Measurements from ENCODE around the gene ST8SIA4. TPM values are rescaled to one million over a fixed set of nuclear protein-coding genes. Genes with fewer than 3 reads are reported as not detected.

The ST8SIA4 gene
- total RNA-seq, 1 experiment from 2014 or later = 0.41 TPM

DNA sequence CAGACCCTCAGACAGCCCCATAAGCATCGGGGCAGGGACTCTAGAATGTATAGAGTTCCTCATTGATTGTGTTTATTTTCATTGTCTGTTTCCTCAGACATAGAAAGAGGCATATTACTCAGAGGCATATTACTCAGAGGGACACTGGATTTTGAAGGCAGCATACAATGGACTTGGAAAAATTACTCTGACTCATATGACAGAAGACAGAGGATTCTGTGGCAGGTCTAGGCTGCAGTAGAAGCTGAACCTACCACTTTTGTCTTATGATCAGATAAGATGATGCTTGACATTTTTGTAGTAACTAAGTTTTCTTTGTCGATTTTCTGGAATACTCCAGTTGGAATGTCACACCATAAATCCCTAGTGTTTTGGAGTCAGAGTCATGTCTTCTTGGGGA lies 105.2 kb downstream of the ST8SIA4 start:
- DNase-seq (ENCODE audit: low read depth, low spot score) = no peak
- no peaks in the 10 kb centered on the region for H3K27me3 ChIP-seq (ENCODE audit: control insufficient read depth, insufficient read depth, low read length)
- in situ Hi-C loops (cut with HindIII; ENCODE audit: low pct_unique_long_range_greater_than_20kb, low sequenced_read_pairs) (no loop called here), intact Hi-C loops (cut with micrococcal nuclease; ENCODE audit: unreplicated experiment) (no loop called here)
- ChIA-PET POLR2A (no interaction called here), CTCF (no interaction called here)
- no TSS peak for BruUV-seq (replicated peaks)
- no peaks in the 10 kb centered on the region for H3K9me3 ChIP-seq (ENCODE audit: control insufficient read depth, insufficient read depth, low read depth, low read length)
- no peak overlapping the region for H3K4me3 ChIP-seq (ENCODE audit: low read depth in 2 of 2, low read length in 2 of 2)
- TF ChIP-seq TCF7L2 (IDR thresholded peaks at IDR 0.05; ENCODE audit: low read depth, low read length) = no peak
- TF ChIP-seq SIN3A (IDR thresholded peaks at IDR 0.05; ENCODE audit: borderline replicate concordance, insufficient read depth, low read depth, low read length) = no peak
- TF ChIP-seq, protein P1, sequence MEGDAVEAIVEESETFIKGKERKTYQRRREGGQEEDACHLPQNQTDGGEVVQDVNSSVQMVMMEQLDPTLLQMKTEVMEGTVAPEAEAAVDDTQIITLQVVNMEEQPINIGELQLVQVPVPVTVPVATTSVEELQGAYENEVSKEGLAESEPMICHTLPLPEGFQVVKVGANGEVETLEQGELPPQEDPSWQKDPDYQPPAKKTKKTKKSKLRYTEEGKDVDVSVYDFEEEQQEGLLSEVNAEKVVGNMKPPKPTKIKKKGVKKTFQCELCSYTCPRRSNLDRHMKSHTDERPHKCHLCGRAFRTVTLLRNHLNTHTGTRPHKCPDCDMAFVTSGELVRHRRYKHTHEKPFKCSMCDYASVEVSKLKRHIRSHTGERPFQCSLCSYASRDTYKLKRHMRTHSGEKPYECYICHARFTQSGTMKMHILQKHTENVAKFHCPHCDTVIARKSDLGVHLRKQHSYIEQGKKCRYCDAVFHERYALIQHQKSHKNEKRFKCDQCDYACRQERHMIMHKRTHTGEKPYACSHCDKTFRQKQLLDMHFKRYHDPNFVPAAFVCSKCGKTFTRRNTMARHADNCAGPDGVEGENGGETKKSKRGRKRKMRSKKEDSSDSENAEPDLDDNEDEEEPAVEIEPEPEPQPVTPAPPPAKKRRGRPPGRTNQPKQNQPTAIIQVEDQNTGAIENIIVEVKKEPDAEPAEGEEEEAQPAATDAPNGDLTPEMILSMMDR (IDR thresholded peaks at IDR 0.05) = no peak
- TF ChIP-seq POLR2AphosphoS5 (IDR thresholded peaks at IDR 0.05; ENCODE audit: low read depth, low read length) = no peak
- TF ChIP-seq, protein P2, sequence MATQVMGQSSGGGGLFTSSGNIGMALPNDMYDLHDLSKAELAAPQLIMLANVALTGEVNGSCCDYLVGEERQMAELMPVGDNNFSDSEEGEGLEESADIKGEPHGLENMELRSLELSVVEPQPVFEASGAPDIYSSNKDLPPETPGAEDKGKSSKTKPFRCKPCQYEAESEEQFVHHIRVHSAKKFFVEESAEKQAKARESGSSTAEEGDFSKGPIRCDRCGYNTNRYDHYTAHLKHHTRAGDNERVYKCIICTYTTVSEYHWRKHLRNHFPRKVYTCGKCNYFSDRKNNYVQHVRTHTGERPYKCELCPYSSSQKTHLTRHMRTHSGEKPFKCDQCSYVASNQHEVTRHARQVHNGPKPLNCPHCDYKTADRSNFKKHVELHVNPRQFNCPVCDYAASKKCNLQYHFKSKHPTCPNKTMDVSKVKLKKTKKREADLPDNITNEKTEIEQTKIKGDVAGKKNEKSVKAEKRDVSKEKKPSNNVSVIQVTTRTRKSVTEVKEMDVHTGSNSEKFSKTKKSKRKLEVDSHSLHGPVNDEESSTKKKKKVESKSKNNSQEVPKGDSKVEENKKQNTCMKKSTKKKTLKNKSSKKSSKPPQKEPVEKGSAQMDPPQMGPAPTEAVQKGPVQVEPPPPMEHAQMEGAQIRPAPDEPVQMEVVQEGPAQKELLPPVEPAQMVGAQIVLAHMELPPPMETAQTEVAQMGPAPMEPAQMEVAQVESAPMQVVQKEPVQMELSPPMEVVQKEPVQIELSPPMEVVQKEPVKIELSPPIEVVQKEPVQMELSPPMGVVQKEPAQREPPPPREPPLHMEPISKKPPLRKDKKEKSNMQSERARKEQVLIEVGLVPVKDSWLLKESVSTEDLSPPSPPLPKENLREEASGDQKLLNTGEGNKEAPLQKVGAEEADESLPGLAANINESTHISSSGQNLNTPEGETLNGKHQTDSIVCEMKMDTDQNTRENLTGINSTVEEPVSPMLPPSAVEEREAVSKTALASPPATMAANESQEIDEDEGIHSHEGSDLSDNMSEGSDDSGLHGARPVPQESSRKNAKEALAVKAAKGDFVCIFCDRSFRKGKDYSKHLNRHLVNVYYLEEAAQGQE (IDR thresholded peaks at IDR 0.05; ENCODE audit: insufficient read depth in 1 of 2, low read depth in 2 of 2, low read length in 1 of 2) = no peak
- no peaks in the 10 kb centered on the region for H3K4me1 ChIP-seq (ENCODE audit: control insufficient read depth, insufficient read depth, low read length)
- ATAC-seq = no peak
- H3K27ac ChIP-seq (ENCODE audit: low read length) = no peak overlapping the region
- H3K36me3 ChIP-seq (ENCODE audit: control insufficient read depth, insufficient read depth, low read length) = no peaks in the 10 kb centered on the region

DNA sequence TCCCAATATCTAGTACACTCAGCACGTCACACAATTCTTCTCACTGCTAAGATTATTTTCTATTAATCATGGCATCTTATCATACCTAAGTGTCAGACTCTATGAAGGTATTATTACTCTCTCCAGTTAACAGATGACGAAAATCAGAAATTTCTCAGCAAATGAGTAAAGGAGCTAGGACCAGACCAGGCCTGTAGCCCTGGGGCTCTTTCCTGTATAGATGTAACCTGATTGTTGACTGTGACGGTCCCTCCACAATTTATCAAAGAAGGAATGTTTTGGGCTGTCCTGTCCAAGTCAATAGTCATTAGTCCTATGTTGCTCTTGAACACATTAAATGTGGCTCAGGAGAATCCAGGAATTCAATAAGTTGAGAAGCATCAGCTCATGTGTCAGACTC lies 106.2 kb downstream of the ST8SIA4 start:
- CTCF ChIA-PET = no interaction called here
- intact Hi-C loops (cut with micrococcal nuclease; ENCODE audit: unreplicated experiment) = no loop called here
- no TSS peak for BruUV-seq (replicated peaks)

More for the DNA sequence above, 106.2 kb downstream of the ST8SIA4 start:
- no peaks in the 10 kb centered on the region for H3K9me3 ChIP-seq (ENCODE audit: control insufficient read depth, insufficient read depth, low read depth, low read length)
- TF ChIP-seq POLR2AphosphoS5 (IDR thresholded peaks at IDR 0.05; ENCODE audit: low read depth, low read length) = no peak
- no peak for TF ChIP-seq SIN3A (IDR thresholded peaks at IDR 0.05; ENCODE audit: borderline replicate concordance, insufficient read depth, low read depth, low read length)
- TF ChIP-seq, protein P1 (IDR thresholded peaks at IDR 0.05) = no peak
- no peak for TF ChIP-seq TCF7L2 (IDR thresholded peaks at IDR 0.05; ENCODE audit: low read depth, low read length)
- TF ChIP-seq, protein P2 (IDR thresholded peaks at IDR 0.05; ENCODE audit: insufficient read depth in 1 of 2, low read depth in 2 of 2, low read length in 1 of 2) = no peak
- no peak overlapping the region for H3K27ac ChIP-seq (ENCODE audit: low read length)
- no peaks in the 10 kb centered on the region for H3K27me3 ChIP-seq (ENCODE audit: control insufficient read depth, insufficient read depth, low read length)
- POLR2A ChIA-PET = no interaction called here
- H3K36me3 ChIP-seq (ENCODE audit: control insufficient read depth, insufficient read depth, low read length) = no peaks in the 10 kb centered on the region
- DNase-seq (ENCODE audit: low read depth, low spot score) (no peak), ATAC-seq (no peak)
- H3K4me3 ChIP-seq (ENCODE audit: low read depth in 2 of 2, low read length in 2 of 2) = no peak overlapping the region
- no peaks in the 10 kb centered on the region for H3K4me1 ChIP-seq (ENCODE audit: control insufficient read depth, insufficient read depth, low read length)
- in situ Hi-C loops (cut with HindIII; ENCODE audit: low pct_unique_long_range_greater_than_20kb, low sequenced_read_pairs) = no loop called here

Measured in Panc1 (cell line).